ENCODE measurements around the gene TFAM. TPM values are rescaled to one million over a fixed set of nuclear protein-coding genes. Genes with fewer than 3 reads are reported as not detected.

TFAM gene
- total and polyA plus RNA-seq, 2 experiments from 2014 or later = 20.0 to 20.6 TPM

GRCh38 chr10:58351616-58352578 lies 33.3 kb upstream of the TFAM start:
- H2AFZ ChIP-seq = no peak overlapping the region
- H3K27ac ChIP-seq = no peak overlapping the region
- H3F3A ChIP-seq (ENCODE audit: insufficient read depth) = no peaks in the 10 kb centered on the region
- no peaks in the 10 kb centered on the region for H3K27me3 ChIP-seq (replicated peaks; ENCODE audit: insufficient read depth)
- H3K9me2 ChIP-seq (ENCODE audit: insufficient read depth) = no peaks in the 10 kb centered on the region
- WGBS, 2 experiments (ENCODE audit: low coverage in 1 of 2, low lambda C conversion rate in 2 of 2, missing lambda C conversion rate in 2 of 2) = 95 to 98% methylated on average over 7 of the region's 7 CpGs
- H4K20me1 ChIP-seq (ENCODE audit: insufficient read depth) = no peaks in the 10 kb centered on the region
- H3K4me3 ChIP-seq = no peak overlapping the region
- no peaks in the 10 kb centered on the region for H3K9me3 ChIP-seq (ENCODE audit: low read depth)
- no peak overlapping the region for H3K4me2 ChIP-seq (ENCODE audit: unreplicated experiment)
- H3K4me1 ChIP-seq (ENCODE audit: insufficient read depth) = peaks cover 12% of the 10 kb centered on the region; the same call in 1 of the 2 replicates
- H3K79me2 ChIP-seq (ENCODE audit: insufficient read depth) = peaks cover 89% of the 10 kb centered on the region
- no peak overlapping the region for H3K9ac ChIP-seq
- H3K36me3 ChIP-seq (ENCODE audit: low read depth) = no peaks in the 10 kb centered on the region
- in situ Hi-C loops (cut with MboI) = no loop called here
- no peak for DNase-seq
- TF ChIP-seq EZH2phosphoT487 (IDR thresholded peaks at IDR 0.05; ENCODE audit: insufficient read depth, low read depth) = no peak
- no peak for TF ChIP-seq EZH2 (IDR thresholded peaks at IDR 0.05; ENCODE audit: insufficient read depth, poor library complexity, severe bottlenecking)

GRCh38 chr10:58352956-58353610 lies 32.1 kb upstream of the TFAM start:
- Histone ChIP-seq H3K4me2 (ENCODE audit: unreplicated experiment) (no peak overlapping the region), H3K27ac (no peak overlapping the region)

GRCh38 chr10:58356756-58357155 lies 28.5 kb upstream of the TFAM start:
- no peak overlapping the region for H3K27ac ChIP-seq
- no peaks in the 10 kb centered on the region for H3K27me3 ChIP-seq (replicated peaks; ENCODE audit: insufficient read depth)
- no peaks in the 10 kb centered on the region for H3F3A ChIP-seq (ENCODE audit: insufficient read depth)
- TF ChIP-seq EZH2phosphoT487 (IDR thresholded peaks at IDR 0.05; ENCODE audit: insufficient read depth, low read depth) = no peak
- no peak for TF ChIP-seq EZH2 (IDR thresholded peaks at IDR 0.05; ENCODE audit: insufficient read depth, poor library complexity, severe bottlenecking)
- H2AFZ ChIP-seq = no peak overlapping the region
- H3K4me3 ChIP-seq = no peak overlapping the region
- DNase-seq = no peak
- in situ Hi-C loops (cut with MboI) = no loop called here
- no peaks in the 10 kb centered on the region for H3K9me2 ChIP-seq (ENCODE audit: insufficient read depth)
- H3K4me2 ChIP-seq (ENCODE audit: unreplicated experiment) = no peak overlapping the region
- 67 to 71% methylated on average over 2 of the region's 2 CpGs for WGBS, 2 experiments (ENCODE audit: low coverage in 1 of 2, low lambda C conversion rate in 2 of 2, missing lambda C conversion rate in 2 of 2)
- no peaks in the 10 kb centered on the region for H3K9me3 ChIP-seq (ENCODE audit: low read depth)
- no peaks in the 10 kb centered on the region for H3K36me3 ChIP-seq (ENCODE audit: low read depth)
- H3K9ac ChIP-seq = no peak overlapping the region
- 0 out of 2 replicates have a peak, but pooled peaks cover 4% of the 10 kb centered on the region for H3K4me1 ChIP-seq (ENCODE audit: insufficient read depth)
- H3K79me2 ChIP-seq (ENCODE audit: insufficient read depth) = peaks cover 51% of the 10 kb centered on the region
- H4K20me1 ChIP-seq (ENCODE audit: insufficient read depth) = no peaks in the 10 kb centered on the region

More at GRCh38 chr10:58352956-58353610, 32.1 kb upstream of the TFAM start:
- TF ChIP-seq EZH2 (IDR thresholded peaks at IDR 0.05; ENCODE audit: insufficient read depth, poor library complexity, severe bottlenecking) (no peak), EZH2phosphoT487 (IDR thresholded peaks at IDR 0.05; ENCODE audit: insufficient read depth, low read depth) (no peak)
- Histone ChIP-seq H3K9me3 (ENCODE audit: low read depth) (no peaks in the 10 kb centered on the region), H3K9ac (no peak overlapping the region), H3K79me2 (ENCODE audit: insufficient read depth) (peaks cover 79% of the 10 kb centered on the region), H2AFZ (no peak overlapping the region), H3K9me2 (ENCODE audit: insufficient read depth) (no peaks in the 10 kb centered on the region), H3K36me3 (ENCODE audit: low read depth) (no peaks in the 10 kb centered on the region), H4K20me1 (ENCODE audit: insufficient read depth) (no peaks in the 10 kb centered on the region), H3K27me3 (replicated peaks; ENCODE audit: insufficient read depth) (no peaks in the 10 kb centered on the region), H3F3A (ENCODE audit: insufficient read depth) (no peaks in the 10 kb centered on the region), H3K4me3 (no peak overlapping the region), H3K4me1 (ENCODE audit: insufficient read depth) (peaks cover 12% of the 10 kb centered on the region; the same call in 1 of the 2 replicates)
- 34 to 40% methylated on average over 2 of the region's 2 CpGs for WGBS, 2 experiments (ENCODE audit: low coverage in 1 of 2, low lambda C conversion rate in 2 of 2, missing lambda C conversion rate in 2 of 2)
- in situ Hi-C loops (cut with MboI) = no loop called here
- no peak for DNase-seq

- no peak overlapping the region for H3K9ac ChIP-seq
- H3K4me1 ChIP-seq (ENCODE audit: insufficient read depth) = no peaks in the 10 kb centered on the region
- no peak for DNase-seq
- no peaks in the 10 kb centered on the region for H3K36me3 ChIP-seq (ENCODE audit: low read depth)
- TF ChIP-seq EZH2phosphoT487 (IDR thresholded peaks at IDR 0.05; ENCODE audit: insufficient read depth, low read depth) (no peak), EZH2 (IDR thresholded peaks at IDR 0.05; ENCODE audit: insufficient read depth, poor library complexity, severe bottlenecking) (no peak)
- no peak overlapping the region for H3K4me2 ChIP-seq (ENCODE audit: unreplicated experiment)
- in situ Hi-C loops (cut with MboI) = no loop called here
- H3K27me3 ChIP-seq (replicated peaks; ENCODE audit: insufficient read depth) = no peaks in the 10 kb centered on the region
- no peak overlapping the region for H2AFZ ChIP-seq
- peaks cover 36% of the 10 kb centered on the region for H3K79me2 ChIP-seq (ENCODE audit: insufficient read depth)
- WGBS, 2 experiments (ENCODE audit: low coverage in 1 of 2, low lambda C conversion rate in 2 of 2, missing lambda C conversion rate in 2 of 2) = 87 to 88% methylated on average over 4 of the region's 4 CpGs
- H3K9me3 ChIP-seq (ENCODE audit: low read depth) = no peaks in the 10 kb centered on the region
- H3K9me2 ChIP-seq (ENCODE audit: insufficient read depth) = no peaks in the 10 kb centered on the region
- H3K4me3 ChIP-seq = no peak overlapping the region
- H3K27ac ChIP-seq = no peak overlapping the region
- H4K20me1 ChIP-seq (ENCODE audit: insufficient read depth) = no peaks in the 10 kb centered on the region
- no peaks in the 10 kb centered on the region for H3F3A ChIP-seq (ENCODE audit: insufficient read depth)
These were observed 26.8 kb upstream of the TFAM start for GRCh38 chr10:58358314-58358933.
